Measurements from ENCODE around the gene MAX.

MAX gene

DNA sequence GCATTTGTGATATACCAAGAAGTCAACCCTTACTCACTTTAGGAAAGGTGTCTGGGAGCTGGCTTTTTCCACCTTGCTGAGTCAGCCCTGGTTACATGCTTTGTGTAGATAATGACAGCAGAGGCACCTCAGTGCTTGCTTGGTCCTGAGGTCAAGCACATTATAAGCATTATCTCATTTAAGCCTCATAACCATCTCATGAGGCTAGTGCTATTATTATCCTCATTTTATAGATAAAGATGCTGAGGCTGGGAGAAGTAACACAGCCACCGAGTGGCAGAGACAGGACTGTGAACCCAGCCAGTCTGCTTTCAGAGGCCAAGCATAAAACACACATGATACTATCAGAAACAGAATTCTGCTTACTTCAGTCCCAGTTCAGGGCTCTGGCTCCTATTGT is 29.4 kb downstream of the MAX start:
- no peak for DNase-seq (ENCODE audit: low read depth)

DNA sequence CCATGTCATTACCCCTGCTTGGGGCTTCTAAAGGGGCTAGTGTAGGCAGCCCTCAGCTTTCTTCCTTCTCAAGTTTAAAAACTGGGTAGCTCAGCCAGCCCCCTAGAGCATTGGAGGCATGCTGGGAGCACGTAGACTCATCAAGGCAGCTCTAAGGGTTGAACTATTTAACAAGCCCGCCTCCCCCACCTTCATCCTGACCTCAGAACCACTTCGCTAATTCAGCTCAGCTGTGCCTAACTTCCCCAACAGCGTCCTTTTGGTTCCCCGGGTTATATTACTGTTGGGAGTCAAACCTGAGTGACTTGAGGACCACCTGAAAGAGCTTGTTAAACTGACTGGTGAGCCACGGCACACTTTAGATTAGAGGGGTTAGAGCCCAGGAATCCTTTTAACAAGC is 30.1 kb downstream of the MAX start:
- no peak for DNase-seq (ENCODE audit: low read depth)

DNA sequence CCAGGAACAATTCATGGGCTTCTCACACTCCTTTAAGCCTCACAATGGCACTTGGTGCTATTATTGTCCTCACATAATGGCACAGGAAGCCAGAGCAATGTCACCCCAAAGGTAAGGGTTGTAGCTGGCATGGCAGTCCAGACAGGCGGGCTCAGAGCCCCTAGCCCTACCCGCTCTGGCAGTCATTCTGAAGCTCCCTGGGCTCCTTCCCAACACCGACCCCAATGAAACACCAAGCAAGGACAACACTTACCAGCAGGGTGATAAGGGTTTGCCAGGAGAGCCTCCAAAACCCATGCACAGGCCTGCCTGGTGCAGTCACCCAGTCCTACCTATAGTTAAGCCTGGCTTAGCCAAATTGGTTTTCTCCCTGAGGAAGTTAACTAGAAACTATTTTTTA is 30.8 kb downstream of the MAX start:
- DNase-seq (ENCODE audit: low read depth) = no peak

DNA sequence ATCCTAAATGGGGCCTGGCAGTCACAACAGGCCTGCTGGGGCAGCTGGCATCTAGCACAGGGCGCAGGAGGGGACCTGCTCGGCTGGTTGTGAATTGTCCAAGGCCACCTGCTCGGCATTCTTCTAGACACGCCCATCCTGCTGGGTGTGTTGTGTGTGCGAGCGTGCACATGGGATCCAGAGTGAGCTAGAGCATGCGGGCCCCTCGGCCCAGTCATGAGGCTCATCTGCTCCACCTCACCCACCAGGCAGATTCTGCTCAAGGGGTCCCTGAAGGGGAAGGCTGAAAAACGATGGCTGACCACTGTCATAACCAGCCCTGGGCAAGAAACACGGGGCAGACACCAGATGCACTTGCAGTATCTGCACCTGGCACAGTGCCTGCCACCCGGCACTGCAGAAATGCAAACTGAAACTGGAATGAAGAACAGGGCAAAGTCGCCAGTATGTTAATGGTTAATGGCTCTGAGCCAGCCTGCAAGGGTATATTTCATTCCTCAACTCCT is 31.8 kb downstream of the MAX start:
- peak; percentile 11 for DNase-seq (ENCODE audit: low read depth)

DNA sequence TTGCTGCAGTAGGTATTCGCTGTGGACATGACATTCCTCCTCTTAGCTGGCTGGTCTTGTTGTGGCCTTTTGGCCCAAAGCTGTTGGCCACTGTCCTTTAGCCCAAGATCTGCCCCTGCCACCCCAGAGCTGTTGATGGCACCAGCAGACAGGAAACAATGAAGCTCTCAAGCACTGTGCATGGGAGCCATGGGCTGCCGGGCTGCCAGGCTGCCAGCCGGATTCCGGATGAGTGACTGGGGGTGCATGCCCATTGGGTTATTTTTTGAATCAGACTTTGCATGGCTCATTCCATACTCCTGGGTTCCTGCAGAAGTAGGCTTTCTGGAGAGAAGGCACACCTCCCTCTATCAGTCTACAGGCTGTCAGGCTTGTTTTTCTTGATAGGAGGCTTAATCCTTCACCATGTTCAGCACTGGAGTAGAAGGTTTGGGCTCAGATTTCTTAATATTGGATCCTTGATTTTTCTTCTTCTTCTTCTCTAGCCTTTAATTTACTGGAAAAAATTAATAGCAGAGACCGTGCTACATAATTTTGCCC is 32.4 kb downstream of the MAX start:
- DNase-seq (ENCODE audit: low read depth) = no peak

DNA sequence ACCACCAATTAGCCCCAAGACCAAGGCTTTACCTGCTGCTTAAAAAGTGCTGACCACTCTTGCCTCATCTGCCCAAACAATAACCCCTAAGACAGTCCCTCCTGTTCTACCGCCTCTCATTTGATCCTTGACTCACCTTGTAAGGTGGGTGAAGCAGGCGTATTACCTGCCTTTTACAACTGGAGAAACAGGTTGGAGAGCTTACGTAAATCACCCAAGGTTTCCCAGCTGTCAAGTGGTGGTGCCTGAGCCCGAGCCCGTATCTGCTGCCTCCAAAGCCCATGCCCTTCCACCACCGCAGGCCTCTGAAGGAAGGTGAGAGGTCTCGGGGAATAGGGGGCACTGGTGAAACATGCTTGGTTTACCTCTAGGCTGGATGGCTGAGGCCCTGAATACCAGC is 36.6 kb downstream of the MAX start:
- no peak for DNase-seq (ENCODE audit: low read depth)

DNA sequence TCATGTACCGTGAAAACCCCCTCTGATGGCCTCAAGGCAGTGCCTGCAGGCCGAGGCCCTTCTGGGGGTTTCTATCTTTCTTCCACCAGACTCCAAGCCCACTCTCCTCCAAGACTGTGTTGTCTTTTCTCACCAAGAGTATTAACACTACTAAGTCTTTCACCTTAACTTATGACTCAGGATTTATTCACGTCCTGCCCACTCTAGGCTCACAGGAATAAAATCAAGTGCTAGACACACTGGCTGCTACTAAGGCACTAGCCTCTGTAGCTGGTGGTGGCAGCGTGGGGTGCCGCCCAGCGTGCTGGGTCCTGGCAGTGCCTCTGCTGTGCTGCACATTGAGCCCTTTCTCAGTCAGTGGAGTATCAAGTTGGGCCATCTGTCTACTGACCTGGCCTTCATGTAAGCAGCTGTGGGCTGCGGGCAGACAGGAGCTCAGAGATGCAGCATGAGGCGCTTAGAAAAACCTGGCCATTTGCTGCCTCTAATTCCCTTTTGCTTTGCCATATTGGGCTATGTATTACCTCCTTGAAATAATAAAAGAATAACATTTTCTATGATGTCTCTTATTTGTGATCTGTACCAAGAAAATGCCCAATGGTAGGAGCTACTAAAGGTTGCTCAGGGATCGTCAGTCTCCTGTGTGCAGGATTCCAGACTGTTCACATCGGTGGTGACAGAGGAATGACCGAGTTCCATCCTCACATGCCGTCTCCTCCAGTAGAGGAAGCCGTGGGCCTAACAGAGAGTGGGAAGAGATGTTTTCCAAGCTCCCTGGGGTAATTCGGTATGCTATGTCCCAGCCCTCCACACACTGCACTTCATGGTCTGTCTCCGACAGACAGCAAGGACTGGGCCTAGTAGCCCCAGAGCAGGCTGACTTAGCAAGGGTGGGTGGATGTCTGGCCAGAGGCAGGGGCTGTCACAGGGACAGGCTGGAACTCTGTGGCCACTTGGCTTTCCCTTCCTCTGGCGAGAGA is 39.9 kb downstream of the MAX start:
- peak; percentile 9 for DNase-seq (ENCODE audit: low read depth)

DNA sequence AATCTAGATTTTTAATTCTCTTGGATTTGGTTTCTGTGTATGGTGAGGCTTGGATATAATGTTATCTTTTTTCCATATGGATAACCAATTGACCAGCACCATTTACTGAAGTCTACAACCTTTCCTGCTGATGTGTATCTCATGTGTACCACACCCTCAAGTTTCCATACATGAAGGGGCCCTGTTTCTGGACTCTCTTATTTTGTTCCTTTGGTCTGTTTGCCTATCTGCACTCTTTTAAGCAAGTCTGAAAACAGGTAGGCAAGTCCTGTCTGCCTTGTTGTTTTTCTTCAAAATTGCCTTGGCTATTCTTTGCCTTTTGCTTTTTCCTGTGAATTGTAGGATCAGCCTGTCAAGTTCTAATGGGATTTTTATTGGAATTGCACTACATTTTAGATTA is 44.6 kb downstream of the MAX start:
- DNase-seq (ENCODE audit: low read depth) = no peak

DNA sequence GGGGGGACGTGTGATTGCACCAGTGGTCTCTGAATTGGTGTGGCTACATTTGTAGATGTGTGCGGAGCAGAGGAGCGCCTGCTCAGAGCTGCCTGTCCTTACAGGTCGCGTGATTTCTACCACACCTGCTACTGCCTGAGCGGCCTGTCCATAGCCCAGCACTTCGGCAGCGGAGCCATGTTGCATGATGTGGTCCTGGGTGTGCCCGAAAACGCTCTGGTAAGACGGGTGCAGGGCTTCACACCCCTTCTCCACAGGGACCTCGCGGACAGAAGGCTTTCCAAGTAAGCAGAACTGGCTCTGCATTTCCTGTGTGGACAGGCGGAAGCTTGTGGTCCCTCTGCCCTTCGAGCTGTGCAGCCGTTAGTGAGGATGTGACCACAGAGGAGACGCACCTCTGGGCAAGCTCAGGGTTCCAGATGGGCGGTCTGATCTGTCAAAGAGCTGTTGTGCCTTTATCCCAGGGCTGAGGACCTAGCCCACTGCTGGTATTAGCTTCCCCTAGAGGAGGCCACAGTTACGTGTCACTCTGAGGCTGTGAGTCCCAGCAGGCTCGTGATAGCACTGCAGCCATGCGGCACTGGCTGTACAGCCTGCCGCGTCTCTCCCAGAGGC is 47.7 kb downstream of the MAX start:
- DNase-seq (ENCODE audit: low read depth) = no peak

DNA sequence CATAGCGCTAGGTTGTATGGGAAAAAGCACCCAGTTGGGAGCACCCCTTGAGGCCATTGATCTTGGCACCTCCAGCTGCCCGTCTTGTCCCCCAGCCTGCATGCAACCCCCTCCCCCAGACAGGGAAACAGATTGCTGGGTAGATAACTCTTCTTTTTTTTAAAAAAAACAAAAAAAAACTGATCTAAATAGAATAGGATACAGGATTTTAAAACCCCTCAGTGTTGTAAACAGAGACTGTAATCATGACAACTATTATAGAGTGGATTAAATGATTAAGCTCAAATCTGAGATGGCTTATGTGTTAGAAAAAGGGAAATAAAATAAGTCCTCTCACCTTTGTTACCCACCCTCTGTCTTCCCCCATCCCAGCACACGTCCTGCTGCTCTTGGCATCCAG is 48.9 kb downstream of the MAX start:
- no peak for DNase-seq (ENCODE audit: low read depth)

DNA sequence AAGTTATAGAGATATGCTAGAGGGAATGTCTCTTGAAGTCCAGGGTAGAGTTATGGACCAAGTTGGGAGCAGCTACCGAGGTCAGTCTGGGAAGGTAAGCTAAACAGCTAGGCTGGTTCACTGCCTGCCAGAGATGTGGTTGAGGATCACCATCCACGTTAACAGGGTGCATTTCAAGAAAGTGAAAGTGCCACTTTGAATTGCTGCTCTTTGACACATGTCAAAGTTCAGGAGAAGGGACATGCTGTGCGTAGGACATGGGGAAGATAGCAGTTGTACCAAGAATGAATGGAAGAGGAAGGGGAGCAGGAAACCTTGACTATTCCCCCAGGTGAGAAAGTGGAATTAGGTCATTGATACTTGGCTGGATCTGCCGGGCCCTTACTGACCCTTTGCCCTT is 49.5 kb downstream of the MAX start:
- no peak for DNase-seq (ENCODE audit: low read depth)

DNA sequence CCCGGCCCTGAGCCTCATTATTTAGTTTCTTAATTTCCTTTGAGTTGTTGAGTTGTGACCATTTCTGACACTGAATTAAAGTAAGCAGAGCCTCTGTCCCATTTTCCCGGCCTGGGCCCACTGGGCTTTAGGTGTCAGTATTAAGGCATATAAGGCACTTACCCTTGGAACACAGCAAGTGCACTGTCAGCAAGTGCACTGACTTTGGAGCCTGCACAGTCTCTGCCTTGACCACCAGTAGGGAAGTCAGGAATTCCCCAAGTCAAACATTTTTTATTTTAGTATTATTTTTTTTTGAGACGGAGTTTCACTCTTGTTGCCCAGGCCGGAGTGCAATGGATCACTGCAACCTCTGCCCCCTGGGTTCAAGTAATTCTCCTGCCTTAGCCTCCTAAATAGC is 56.6 kb downstream of the MAX start:
- no peak for DNase-seq (ENCODE audit: low read depth)

DNA sequence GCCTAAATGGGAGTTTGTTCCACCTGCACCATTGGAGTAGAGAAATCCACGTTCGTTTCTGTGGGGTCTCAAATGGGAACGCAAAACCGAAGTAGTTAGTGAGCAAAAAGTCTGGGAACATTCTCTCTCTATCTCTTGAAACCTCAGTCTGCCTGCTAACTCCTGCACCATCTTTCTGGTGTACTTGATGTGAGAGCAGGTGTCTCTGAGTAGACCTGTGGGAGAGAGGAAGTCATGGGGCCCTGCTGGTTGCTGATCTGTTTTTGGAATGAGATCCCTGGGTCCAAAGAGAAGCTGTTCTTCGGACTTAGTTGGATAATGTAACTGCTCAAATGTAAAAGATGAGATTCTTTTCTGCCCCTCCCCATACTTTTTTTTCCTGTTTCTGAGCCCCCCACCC is 57.3 kb downstream of the MAX start:
- DNase-seq (ENCODE audit: low read depth) = no peak

DNA sequence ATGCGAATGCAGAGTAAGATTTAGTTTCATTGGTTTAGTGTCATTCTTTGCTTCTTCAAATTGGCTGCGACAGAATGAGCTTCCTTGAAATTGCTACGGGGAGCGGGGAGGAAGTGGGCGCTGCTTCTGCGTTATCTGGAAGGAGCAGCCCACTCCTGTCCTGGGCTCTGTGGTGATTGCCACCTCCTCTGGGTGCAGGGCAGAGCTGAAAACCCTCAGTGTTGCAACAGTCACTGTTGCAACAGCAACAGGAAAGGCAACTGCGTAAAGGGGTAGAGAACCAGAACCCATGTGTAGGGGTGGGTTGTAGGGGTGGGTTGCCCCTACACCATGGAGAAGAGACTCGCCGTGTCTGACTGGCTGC is 57.7 kb downstream of the MAX start:
- no peak for DNase-seq (ENCODE audit: low read depth)

DNA sequence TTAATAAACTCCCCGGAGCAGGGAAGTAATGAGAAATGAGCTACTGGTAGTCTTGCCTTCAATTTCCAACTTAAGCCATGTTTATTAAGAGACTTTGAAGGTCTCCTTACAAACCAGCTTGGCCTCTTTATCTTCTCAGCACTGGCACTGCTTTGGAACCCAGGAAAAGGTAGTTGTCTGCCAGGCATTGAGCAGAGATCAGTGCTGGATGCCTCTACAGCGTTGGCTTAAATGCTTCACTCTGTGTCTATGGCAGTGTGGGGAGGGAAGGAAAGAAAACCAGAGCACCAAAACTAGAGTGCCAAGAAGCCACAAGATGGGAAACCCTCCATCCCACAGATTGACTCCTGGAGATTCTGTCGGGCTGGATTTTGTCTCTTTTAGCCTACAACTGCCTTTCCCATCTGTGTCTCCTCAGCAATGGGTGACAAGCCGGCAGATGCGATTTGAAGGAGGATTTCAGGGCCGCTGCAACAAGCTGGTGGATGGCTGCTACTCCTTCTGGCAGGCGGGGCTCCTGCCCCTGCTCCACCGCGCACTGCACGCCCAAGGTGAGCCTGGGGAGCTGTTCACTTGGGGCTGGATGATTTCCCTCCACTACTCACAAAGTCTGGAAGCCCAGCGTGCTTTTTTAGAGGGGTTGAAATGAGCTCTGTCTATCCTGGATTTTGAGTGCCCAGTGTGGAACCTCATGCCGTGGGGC is 58.3 kb downstream of the MAX start:
- DNase-seq (ENCODE audit: low read depth) = no peak

DNA sequence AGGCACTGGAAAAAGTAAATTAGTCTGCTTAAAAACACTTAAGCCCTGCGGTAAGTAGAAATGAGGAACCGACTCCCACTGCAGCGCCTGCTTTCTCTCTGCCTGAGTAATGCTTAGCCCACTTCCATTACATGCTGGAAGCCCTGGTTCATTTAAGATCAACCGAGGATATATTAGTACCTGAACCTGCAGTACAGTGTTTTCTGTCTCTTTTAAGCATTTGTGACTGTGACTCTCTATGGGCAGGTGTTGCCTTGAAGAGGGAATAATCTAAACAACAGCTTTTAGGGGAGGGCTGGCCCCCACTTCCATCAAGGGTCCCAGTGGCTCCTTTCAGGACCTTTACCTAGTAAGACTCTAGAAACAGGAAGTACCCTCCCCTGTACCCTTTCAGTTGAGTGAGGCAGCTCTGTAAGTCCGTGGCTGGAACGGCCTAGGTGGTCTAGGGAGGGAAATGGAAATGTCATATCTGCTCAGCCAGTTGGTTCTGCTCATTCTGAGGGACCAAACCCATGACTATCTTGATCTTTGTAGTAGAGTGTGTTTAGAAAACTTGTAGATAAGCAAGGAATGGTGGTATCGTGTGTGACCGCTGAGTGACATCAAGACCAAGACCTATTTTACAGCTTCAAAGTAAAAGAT is 59.5 kb downstream of the MAX start:
- DNase-seq (ENCODE audit: low read depth) = no peak

DNA sequence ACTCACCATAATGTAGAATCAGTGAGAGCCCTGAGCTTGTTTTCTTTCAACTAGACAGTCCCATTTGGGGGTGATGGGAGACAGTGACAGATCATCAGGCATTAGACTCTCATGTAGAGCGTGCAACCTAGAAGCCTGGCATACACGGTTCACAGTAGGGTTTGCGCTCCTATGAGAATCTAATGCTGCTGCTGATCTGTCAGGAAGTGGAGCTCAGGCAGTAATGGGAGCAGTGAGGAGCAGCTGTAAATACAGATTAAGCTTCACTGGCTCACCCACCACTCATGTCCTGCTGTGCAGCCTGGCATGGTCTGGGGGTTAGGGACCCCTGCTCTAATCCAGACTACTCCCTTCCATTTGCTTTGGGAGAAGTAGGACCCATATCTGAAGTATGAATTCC is 60.0 kb downstream of the MAX start:
- DNase-seq (ENCODE audit: low read depth) = no peak

DNA sequence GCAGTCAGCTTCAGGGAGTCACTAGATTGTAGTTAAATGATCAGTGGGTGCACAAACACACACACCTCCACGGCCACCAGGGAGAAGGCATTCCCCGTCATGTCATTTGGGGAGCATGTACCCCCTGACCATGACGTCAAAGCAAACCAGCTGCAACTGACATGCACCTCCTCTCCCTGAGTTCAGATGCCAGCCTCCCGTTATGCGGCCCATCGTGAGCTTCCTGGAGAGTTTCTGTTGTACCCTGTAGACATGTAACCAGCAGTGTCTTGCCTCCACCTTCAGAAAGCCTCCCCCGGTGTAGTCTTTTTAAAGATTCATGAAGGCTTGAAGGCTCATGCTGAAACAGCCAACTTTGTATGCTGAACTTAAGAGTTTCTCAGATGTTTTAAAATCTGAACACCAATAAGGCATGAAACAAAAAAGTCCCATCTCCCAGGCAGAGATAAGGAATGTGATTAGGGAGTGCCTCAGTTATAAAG is 60.8 kb downstream of the MAX start:
- no peak for DNase-seq (ENCODE audit: low read depth)

DNA sequence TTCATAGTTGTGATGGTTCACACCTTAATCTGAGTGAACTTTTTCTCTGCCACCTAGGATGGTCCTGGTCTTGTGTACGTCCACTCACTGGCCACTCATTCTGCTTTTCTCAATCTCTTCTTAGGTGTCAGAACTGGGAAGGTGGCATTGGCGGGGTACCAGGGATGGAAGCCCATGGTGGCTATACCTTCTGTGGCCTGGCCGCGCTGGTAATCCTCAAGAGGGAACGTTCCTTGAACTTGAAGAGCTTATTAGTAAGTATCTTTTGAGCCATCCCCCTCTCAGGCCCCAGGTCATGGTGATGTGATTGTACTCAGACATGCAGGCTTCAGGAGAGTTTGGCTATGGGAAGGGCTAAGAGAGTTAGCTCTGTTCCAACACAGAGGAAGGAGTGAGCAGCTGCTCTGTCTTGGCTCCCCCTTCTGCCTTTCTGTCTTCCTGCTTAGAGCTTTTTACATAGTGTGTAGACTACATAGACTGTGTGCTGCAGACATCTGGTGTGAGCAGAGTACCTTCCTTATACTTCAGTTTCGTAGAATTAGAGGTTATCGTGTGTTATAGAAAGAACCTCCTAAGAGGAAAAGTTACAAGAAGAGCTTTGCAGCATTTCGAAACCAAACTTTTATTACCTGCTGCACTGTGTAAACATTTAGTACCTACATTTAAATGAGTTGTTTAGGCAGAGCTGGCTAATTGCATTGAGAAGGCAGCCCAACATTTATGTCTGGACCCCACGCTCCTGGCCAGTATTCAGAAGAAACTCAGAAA is 61.5 kb downstream of the MAX start:
- DNase-seq (ENCODE audit: low read depth) = no peak

DNA sequence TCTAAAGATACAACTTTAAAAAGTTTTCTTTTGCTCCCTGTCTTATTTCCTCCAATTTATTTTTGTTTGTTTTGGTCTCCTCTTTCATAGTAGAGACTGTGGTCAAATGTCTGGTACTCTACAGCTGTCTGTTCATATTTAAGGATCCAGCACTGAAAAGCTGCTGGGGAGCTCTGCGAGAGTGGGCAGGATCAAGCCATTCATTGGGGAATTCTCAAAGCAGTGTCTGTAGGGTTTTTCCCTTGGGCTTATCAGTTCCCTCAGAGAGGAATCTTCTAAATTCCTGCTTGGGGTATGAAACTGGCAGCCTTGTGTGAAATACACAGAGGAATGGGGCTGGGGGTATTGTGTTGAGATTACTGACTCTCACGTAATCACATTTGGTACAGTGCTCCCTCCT is 63.4 kb downstream of the MAX start:
- no peak for DNase-seq (ENCODE audit: low read depth)

DNA sequence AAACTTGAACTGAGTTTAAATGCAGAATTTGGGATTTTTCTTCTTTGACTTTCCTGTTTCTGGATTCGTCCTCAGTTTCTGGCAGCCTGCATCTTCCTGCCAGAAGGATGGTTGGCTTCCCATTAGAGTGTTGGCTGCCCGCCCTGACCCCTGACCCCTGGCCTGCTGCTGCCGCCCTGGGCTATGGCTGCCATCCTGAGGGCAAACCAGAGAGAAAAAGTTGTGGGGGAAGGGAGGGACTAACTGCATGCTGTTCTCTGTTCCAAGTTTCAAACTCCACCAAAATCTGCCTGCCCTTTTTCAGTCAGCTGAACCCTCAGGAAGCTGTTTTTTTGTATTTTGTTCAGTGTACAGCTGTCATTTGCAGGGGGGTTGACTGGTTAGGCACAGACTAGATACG is 67.3 kb downstream of the MAX start:
- DNase-seq (ENCODE audit: low read depth) = no peak
